Neural cell (in vitro differentiated cells): ENCODE results near the gene DBNDD2.

Experiments used
- CTCF ChIP-seq: fragments of 450-650 bp; IDR thresholded peaks from 2 replicates; pipeline ENCODE4 v1.5.1; 2014; ENCODE audit warnings: antibody characterized with exemption, mild to moderate bottlenecking, moderate library complexity; ENCODE audit not compliant: poor library complexity, severe bottlenecking
- EP300 ChIP-seq: fragments of 450-650 bp; conservative IDR thresholded peaks from 2 replicates; pipeline ENCODE4 v1.6.1; 2014; ENCODE audit warnings: antibody characterized with exemption, mild to moderate bottlenecking, moderate library complexity; ENCODE audit not compliant: poor library complexity, severe bottlenecking
- EZH2 ChIP-seq: fragments of 200-600, 300-800 bp; shearing (Covaris generic), sonication (generic); IDR thresholded peaks from 2 replicates; pipeline ENCODE4 v1.6.1; 2014; ENCODE audit warnings: antibody characterized with exemption, low read length, borderline replicate concordance, mild to moderate bottlenecking; ENCODE audit not compliant: insufficient read depth, poor library complexity, severe bottlenecking
- POLR2AphosphoS5 ChIP-seq: IDR thresholded peaks from 2 replicates; pipeline ENCODE4 v1.6.1; 2012
- RAD21 ChIP-seq: fragments of 450-650 bp; conservative IDR thresholded peaks from 2 replicates; pipeline ENCODE4 v1.6.1; 2014; ENCODE audit warnings: antibody characterized with exemption, mild to moderate bottlenecking, moderate library complexity
- SMC3 ChIP-seq: fragments of 450-650 bp; conservative IDR thresholded peaks from 2 replicates; pipeline ENCODE4 v1.6.1; 2014; ENCODE audit warnings: antibody characterized with exemption, mild to moderate bottlenecking, moderate library complexity; ENCODE audit not compliant: poor library complexity
- TAF1 ChIP-seq: IDR thresholded peaks from 2 replicates; pipeline ENCODE4 v1.6.1; 2012; ENCODE audit warnings: low read depth
- TF ChIP-seq, protein P1 (sequence below): IDR thresholded peaks from 2 replicates; pipeline ENCODE4 v1.6.1; 2012; ENCODE audit warnings: borderline replicate concordance

DNA sequence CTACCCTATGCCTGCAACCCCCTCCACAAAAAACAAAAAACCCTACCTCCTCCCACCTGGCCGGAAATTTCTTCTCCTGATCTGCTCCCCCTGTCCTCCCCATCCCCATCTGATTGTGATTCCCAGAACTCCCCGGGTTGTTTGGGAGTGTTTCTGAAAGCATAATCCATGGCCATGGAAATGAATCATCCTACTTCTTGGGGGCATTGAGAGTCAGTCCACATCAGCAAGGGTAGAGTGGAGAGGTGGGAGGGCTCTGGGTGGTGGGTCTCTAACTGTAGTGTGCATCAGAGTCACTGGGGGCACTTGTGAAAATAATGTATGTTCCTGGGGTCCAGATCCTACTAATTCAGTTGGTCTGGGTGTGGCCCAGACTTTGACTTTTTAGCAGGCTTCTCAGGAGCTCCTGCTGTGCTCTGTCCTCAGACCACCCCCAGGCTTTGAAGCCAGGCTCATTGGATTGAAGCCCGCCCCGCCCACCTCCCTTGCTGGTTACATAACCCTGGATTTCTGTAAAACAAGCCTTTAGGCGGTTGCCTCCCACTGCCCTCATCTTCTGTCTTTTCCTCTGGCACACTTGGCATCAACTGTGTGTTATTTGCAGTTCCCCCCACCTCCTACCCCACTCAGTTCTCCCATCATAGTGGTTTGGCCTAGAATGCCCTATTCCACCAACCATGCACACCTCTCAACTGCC, 18.4 kb downstream of the DBNDD2 start:
- TF ChIP-seq CTCF: no peak
- TF ChIP-seq RAD21: no peak
- TF ChIP-seq EZH2: no peak
- no peak for TF ChIP-seq POLR2AphosphoS5
- TF ChIP-seq EP300: no peak
- TF ChIP-seq SMC3: no peak
- TF ChIP-seq, protein P1, sequence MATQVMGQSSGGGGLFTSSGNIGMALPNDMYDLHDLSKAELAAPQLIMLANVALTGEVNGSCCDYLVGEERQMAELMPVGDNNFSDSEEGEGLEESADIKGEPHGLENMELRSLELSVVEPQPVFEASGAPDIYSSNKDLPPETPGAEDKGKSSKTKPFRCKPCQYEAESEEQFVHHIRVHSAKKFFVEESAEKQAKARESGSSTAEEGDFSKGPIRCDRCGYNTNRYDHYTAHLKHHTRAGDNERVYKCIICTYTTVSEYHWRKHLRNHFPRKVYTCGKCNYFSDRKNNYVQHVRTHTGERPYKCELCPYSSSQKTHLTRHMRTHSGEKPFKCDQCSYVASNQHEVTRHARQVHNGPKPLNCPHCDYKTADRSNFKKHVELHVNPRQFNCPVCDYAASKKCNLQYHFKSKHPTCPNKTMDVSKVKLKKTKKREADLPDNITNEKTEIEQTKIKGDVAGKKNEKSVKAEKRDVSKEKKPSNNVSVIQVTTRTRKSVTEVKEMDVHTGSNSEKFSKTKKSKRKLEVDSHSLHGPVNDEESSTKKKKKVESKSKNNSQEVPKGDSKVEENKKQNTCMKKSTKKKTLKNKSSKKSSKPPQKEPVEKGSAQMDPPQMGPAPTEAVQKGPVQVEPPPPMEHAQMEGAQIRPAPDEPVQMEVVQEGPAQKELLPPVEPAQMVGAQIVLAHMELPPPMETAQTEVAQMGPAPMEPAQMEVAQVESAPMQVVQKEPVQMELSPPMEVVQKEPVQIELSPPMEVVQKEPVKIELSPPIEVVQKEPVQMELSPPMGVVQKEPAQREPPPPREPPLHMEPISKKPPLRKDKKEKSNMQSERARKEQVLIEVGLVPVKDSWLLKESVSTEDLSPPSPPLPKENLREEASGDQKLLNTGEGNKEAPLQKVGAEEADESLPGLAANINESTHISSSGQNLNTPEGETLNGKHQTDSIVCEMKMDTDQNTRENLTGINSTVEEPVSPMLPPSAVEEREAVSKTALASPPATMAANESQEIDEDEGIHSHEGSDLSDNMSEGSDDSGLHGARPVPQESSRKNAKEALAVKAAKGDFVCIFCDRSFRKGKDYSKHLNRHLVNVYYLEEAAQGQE: no peak
- no peak for TF ChIP-seq TAF1
